KMS-11 (cell line): Measurements from ENCODE around the gene KLHL3.

Source experiments
- H2AFZ ChIP-seq: fragments of 200-600 bp; sonication (generic); 2 replicates; pipeline ENCODE4 v1.6.1; 2016; ENCODE audit warnings: antibody characterized with exemption, mixed run types, low read depth
- H3K27ac ChIP-seq: fragments of 200-600 bp; sonication (generic); 2 replicates; pipeline ENCODE4 v1.6.1; 2016; ENCODE audit warnings: mild to moderate bottlenecking, mixed run types
- H3K27me3 ChIP-seq: fragments of 200-600 bp; sonication (generic); 2 replicates; pipeline ENCODE4 v1.6.1; 2017; ENCODE audit warnings: mild to moderate bottlenecking, low read depth, mixed run types, moderate library complexity; ENCODE audit not compliant: insufficient read depth
- H3K36me3 ChIP-seq: fragments of 200-600 bp; sonication (generic); 2 replicates; pipeline ENCODE4 v1.6.1; 2017; ENCODE audit warnings: mild to moderate bottlenecking, mixed run types; ENCODE audit not compliant: insufficient read depth
- H3K4me1 ChIP-seq: fragments of 200-600 bp; sonication (generic); 2 replicates; pipeline ENCODE4 v1.6.1; 2016; ENCODE audit warnings: mild to moderate bottlenecking, low read depth, mixed run types; ENCODE audit not compliant: poor library complexity, severe bottlenecking
- H3K4me2 ChIP-seq: fragments of 200-600 bp; sonication (generic); 2 replicates; pipeline ENCODE4 v1.7.0; 2016; ENCODE audit warnings: mild to moderate bottlenecking, mixed run types
- H3K4me3 ChIP-seq: fragments of 200-600 bp; sonication (generic); IDR thresholded peaks from 2 replicates; pipeline ENCODE4 v1.6.1; 2017; ENCODE audit warnings: low read depth, low read length, mixed read lengths; ENCODE audit not compliant: insufficient read depth
- H3K79me2 ChIP-seq: fragments of 200-600 bp; sonication (generic); 2 replicates; pipeline ENCODE4 v1.6.1; 2016; ENCODE audit warnings: low read depth, mixed run types; ENCODE audit not compliant: insufficient read depth
- H3K9ac ChIP-seq: fragments of 200-600 bp; sonication (generic); 2 replicates; pipeline ENCODE4 v1.6.1; 2016; ENCODE audit warnings: mild to moderate bottlenecking, mixed run types
- H4K20me1 ChIP-seq: fragments of 200-600 bp; sonication (generic); 2 replicates; pipeline ENCODE4 v1.6.1; 2016; ENCODE audit warnings: mild to moderate bottlenecking, mixed run types; ENCODE audit not compliant: insufficient read depth
- CTCF ChIP-seq: fragments of 200-600 bp; sonication (generic); conservative IDR thresholded peaks from 2 replicates; pipeline ENCODE4 v1.6.1; 2017; ENCODE audit warnings: low read depth, mild to moderate bottlenecking, antibody characterized with exemption, low read length, moderate library complexity, mixed read lengths

KLHL3 gene

GRCh38 chr5:137613554-137614265 lies 122.2 kb downstream of the KLHL3 start:
- Histone ChIP-seq H3K79me2 (no peaks in the 10 kb centered on the region), H3K27me3 (no peaks in the 10 kb centered on the region), H2AFZ (no peak overlapping the region), H3K36me3 (no peaks in the 10 kb centered on the region), H3K4me2 (no peak overlapping the region), H3K27ac (no peak overlapping the region), H4K20me1 (no peaks in the 10 kb centered on the region), H3K4me3 (no peak overlapping the region), H3K9ac (no peak overlapping the region), H3K4me1 (no peaks in the 10 kb centered on the region)
- no peak for TF ChIP-seq CTCF

GRCh38 chr5:137612576-137612975 lies 123.3 kb downstream of the KLHL3 start:
- no peak overlapping the region for H3K4me3 ChIP-seq
- H3K27me3 ChIP-seq: no peaks in the 10 kb centered on the region
- no peak overlapping the region for H3K9ac ChIP-seq
- H3K79me2 ChIP-seq: no peaks in the 10 kb centered on the region
- TF ChIP-seq CTCF: no peak
- no peak overlapping the region for H3K4me2 ChIP-seq
- H3K27ac ChIP-seq: no peak overlapping the region
- H2AFZ ChIP-seq: no peak overlapping the region
- H3K36me3 ChIP-seq: no peaks in the 10 kb centered on the region
- H4K20me1 ChIP-seq: no peaks in the 10 kb centered on the region
- H3K4me1 ChIP-seq: no peaks in the 10 kb centered on the region

- Histone ChIP-seq H3K27ac (no peak overlapping the region), H3K36me3 (no peaks in the 10 kb centered on the region), H2AFZ (no peak overlapping the region), H3K79me2 (no peaks in the 10 kb centered on the region), H3K4me3 (no peak overlapping the region), H3K9ac (no peak overlapping the region), H3K4me2 (no peak overlapping the region), H3K27me3 (no peaks in the 10 kb centered on the region), H3K4me1 (no peaks in the 10 kb centered on the region), H4K20me1 (no peaks in the 10 kb centered on the region)
- TF ChIP-seq CTCF: no peak
Measured at GRCh38 chr5:137611794-137612435, 124.0 kb downstream of the KLHL3 start.

- H3K79me2 ChIP-seq: no peaks in the 10 kb centered on the region
- H3K4me2 ChIP-seq: no peak overlapping the region
- H3K27me3 ChIP-seq: no peaks in the 10 kb centered on the region
- no peak overlapping the region for H2AFZ ChIP-seq
- H3K36me3 ChIP-seq: no peaks in the 10 kb centered on the region
- no peaks in the 10 kb centered on the region for H4K20me1 ChIP-seq
- no peak overlapping the region for H3K4me3 ChIP-seq
- H3K4me1 ChIP-seq: no peaks in the 10 kb centered on the region
- TF ChIP-seq CTCF: no peak
- H3K27ac ChIP-seq: no peak overlapping the region
- no peak overlapping the region for H3K9ac ChIP-seq
Measured at GRCh38 chr5:137611011-137611580, 124.8 kb downstream of the KLHL3 start.
